ENCODE results near the gene P2RY8. TPM values are rescaled to one million over a fixed set of nuclear protein-coding genes. Genes with fewer than 3 reads are reported as not detected.
A peak's percentile ranks its signal among the peaks of the same experiment; 100 is the strongest.

P2RY8 gene, protein sequence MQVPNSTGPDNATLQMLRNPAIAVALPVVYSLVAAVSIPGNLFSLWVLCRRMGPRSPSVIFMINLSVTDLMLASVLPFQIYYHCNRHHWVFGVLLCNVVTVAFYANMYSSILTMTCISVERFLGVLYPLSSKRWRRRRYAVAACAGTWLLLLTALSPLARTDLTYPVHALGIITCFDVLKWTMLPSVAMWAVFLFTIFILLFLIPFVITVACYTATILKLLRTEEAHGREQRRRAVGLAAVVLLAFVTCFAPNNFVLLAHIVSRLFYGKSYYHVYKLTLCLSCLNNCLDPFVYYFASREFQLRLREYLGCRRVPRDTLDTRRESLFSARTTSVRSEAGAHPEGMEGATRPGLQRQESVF
- total RNA-seq = not detected in 2 replicates

DNA sequence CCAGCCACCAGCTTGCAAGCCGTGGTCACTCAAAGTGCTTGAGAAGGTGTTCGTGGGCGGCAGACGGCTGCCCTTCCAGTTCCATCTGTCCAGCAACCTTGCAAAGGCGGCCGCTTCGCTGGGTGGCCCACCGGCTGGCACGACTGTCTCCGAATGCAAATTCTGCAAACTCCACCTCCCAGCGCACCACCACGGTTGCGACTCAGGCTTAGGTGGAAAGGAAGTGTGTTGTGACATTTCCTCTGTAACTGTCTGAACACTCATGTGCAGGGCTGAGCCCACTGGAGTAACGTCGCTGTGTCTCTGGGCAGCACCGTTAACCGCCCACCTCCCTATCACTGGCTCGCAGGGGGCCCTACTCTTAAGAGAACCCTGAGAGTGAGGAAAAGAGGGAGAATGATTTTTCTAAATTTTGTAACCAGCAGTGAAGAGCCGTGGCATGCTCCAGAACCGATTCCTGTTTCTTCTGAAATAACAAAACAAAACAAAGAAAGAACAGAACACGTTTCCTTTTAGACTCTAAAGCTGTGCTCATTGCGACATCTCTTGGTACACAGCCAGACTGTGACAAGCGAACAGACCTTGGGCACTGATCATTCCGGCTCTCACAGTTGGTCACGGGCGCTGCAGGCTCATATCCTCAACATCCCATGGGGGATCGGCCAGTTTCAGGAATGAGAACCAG is at the start of gene P2RY8:
Gene P2RY8, minus strand, starts transcription at position 155 of the 685 bp plus-strand sequence. CDS start 70,627 bp downstream, outside the sequence.
- no peak for DNase-seq (ENCODE audit: low read depth)
- no peak within 1 kb of the TSS for H3K4me3 ChIP-seq (ENCODE audit: low read depth, low read length)
- TF ChIP-seq, protein P1, sequence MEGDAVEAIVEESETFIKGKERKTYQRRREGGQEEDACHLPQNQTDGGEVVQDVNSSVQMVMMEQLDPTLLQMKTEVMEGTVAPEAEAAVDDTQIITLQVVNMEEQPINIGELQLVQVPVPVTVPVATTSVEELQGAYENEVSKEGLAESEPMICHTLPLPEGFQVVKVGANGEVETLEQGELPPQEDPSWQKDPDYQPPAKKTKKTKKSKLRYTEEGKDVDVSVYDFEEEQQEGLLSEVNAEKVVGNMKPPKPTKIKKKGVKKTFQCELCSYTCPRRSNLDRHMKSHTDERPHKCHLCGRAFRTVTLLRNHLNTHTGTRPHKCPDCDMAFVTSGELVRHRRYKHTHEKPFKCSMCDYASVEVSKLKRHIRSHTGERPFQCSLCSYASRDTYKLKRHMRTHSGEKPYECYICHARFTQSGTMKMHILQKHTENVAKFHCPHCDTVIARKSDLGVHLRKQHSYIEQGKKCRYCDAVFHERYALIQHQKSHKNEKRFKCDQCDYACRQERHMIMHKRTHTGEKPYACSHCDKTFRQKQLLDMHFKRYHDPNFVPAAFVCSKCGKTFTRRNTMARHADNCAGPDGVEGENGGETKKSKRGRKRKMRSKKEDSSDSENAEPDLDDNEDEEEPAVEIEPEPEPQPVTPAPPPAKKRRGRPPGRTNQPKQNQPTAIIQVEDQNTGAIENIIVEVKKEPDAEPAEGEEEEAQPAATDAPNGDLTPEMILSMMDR (conservative IDR thresholded peaks at IDR 0.05; ENCODE audit: low read depth, low read length) = no peak

DNA sequence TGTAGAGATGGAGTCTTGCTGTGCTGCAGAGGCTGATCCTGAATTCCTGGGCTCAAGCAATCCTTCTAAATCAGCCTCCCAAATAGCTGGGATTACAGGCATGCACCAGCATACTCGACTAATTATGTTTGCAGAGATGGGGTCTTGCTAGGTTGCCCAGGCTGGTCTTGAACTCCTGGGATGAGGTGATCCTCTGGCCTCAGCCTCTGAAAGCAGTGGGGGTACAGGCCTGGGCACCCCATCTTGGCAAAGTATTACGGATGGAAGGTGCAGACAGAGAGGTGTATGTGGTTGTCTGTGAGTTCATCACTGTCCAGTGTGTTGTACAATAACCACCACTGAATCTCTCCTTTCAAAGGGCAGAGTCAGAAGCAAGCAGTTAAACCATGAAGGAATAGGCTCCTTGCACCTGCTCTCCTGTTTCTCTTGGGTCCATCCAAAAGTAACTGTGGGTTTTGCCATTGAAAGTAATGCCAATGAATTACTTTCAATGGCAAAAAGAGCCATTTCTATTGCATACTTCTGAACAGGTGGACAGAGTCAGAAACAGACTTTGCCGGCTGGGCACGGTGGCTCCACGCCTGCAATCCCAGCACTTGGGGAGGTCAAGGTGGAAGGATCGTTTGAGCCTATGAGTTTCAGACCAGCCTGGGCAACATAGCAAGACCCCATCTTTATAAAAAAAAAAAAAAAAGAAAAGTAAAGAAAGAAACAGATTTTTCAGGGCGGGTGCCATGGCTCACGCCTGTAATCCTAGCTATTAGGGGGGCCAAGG is 47.4 kb upstream of the P2RY8 start:
- DNase-seq (ENCODE audit: low read depth) = no peak
- H3K4me3 ChIP-seq (ENCODE audit: low read depth, low read length) = no peak overlapping the region
- TF ChIP-seq, protein P1 (conservative IDR thresholded peaks at IDR 0.05; ENCODE audit: low read depth, low read length) = no peak

DNA sequence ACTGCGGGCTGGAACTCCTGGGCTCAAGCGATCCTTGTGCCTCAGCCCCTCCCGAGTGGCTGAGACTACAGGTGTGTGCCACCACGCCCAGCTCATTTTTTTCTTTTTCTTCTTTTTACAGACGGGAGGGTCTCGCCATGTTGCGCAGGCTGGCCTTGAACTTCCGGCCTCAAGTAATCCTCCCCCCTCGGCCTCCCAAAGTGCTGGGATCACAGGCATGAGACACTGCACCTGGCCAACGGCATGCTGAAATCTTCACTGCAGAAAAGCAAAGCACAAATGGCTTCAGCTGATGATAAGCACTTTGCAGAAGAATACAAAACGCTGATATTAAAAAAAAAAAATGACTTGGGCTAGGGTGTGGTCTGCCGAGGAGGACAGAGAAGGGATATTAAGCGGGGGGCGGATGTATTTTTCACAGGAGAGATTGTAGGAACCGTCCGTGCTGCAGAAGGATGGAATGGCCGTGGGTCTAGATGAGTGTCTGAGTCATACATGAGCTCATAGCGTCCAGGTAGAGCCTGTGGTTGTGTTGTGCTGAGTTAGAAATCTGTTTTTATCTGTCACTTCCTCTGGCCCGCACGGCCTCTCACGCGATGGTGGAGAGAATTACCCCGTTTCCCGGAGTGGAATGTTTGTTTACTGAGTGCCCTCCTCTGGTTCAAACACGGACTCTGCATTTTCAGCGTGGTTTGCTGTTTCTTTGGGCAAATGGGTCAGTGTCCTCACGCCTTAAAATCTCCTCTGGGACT is 45.9 kb upstream of the P2RY8 start:
- no peak overlapping the region for H3K4me3 ChIP-seq (ENCODE audit: low read depth, low read length)
- TF ChIP-seq, protein P1 (conservative IDR thresholded peaks at IDR 0.05; ENCODE audit: low read depth, low read length) = no peak
- no peak for DNase-seq (ENCODE audit: low read depth)

DNA sequence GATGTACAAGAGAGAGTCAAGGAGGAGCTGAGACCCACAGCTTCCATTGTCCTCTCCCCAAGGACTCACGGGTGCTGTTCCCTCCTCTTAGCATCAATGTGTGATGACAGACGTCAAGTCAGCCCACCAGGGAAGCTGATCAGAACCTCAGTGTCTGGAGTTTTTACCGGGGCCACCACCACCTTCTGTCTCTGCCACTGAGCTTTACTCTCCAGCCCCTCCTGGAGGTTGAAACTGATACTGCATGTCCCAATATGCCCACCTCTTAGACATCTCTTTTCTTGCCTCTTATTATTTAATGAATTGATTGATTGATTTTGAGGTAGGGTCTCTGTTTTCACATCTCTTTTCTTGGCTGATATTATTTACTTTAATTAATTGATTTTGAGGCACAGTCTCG is 44.1 kb upstream of the P2RY8 start:
- TF ChIP-seq, protein P1 (conservative IDR thresholded peaks at IDR 0.05; ENCODE audit: low read depth, low read length) = peak; percentile 73
- DNase-seq (ENCODE audit: low read depth) = no peak
- no peak overlapping the region for H3K4me3 ChIP-seq (ENCODE audit: low read depth, low read length)

DNA sequence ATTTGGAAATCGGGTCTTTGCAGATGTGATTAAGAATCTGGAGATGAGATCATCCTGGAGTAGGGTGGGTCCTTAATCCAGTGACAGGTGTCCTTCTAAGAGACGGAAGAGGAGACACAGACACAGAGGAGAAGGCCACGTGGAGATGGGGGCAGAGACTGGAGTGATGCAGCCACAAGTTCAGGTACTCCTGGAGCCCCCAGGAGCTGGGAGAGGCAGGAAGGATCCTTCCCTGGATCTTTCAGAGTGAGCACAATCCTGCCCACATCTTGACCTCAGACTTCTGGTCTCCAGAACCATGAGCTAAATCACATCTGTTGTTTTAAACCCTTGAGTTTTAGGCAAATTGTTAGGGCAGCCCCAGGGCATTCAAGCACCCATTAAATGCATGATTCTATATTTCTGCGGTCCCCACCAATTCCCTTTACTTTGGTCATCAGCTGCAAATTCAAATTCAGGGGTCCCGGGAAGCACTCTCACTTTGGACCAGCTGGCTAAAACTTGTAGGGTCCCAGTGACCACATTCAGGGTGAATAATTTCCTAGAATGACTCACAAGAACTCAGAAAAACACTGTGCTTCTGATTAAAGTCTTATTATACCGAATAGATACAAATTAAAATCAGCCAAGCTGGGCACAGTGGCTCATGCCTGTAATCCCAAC is 41.7 kb upstream of the P2RY8 start:
- DNase-seq (ENCODE audit: low read depth) = no peak
- H3K4me3 ChIP-seq (ENCODE audit: low read depth, low read length) = no peak overlapping the region
- TF ChIP-seq, protein P1 (conservative IDR thresholded peaks at IDR 0.05; ENCODE audit: low read depth, low read length) = no peak

DNA sequence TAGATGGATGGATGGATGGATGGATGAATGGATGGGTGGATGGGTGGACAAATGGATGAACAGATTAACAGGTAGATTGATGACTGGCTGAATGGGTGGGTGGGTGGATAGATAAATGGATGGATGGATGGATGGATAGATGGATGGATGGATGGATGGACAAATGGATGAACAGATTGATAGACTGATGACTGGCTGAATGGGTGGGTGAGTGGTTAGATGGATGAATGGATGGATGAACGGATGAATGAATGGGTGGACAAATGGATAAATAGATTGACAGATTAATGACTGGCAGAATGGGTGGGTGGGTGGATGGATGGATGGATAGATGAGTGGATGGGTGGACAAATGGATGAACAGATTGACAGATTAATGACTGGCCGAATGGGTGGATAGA is 40.9 kb upstream of the P2RY8 start:
- DNase-seq (ENCODE audit: low read depth) = no peak
- TF ChIP-seq, protein P1 (conservative IDR thresholded peaks at IDR 0.05; ENCODE audit: low read depth, low read length) = no peak

More for the DNA sequence above, 40.9 kb upstream of the P2RY8 start:
- no peak overlapping the region for H3K4me3 ChIP-seq (ENCODE audit: low read depth, low read length)

All from epithelial cell of proximal tubule (primary cell).